GM18870 (cell line): ENCODE results near the gene ANO3.

ENCODE experiments used
- ATAC-seq: cut with Tn5 transposase; IDR thresholded peaks from one replicate; pipeline ENCODE4 v1.9.1; 2021; ENCODE audit warnings: moderate library complexity; ENCODE audit not compliant: unreplicated experiment

Gene ANO3

GRCh38 chr11:26483108-26483507, 151.2 kb downstream of the ANO3 start:
- no peak for ATAC-seq

DNA sequence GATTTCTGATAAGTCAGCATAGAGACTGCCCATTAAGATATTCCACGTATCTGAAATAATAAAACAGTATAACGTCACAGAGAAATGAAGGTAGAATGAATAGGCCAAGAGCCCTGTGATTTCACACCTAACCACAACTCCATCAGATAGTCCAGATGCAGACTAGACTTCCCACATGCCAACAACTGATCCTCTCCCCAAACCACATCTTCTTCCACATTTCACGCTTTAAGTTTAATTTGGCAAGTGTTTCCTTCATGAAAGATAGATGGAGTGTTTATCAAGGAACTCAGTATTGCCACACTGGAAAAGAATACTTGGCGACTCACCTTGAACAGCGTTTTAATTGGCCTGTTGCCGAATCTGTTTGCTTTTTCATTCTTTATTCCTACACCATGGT, 158.6 kb downstream of the ANO3 start:
- ATAC-seq = no peak

GRCh38 chr11:26493616-26494015, 161.7 kb downstream of the ANO3 start:
- no peak for ATAC-seq

GRCh38 chr11:26507229-26507628, 175.3 kb downstream of the ANO3 start:
- no peak for ATAC-seq

GRCh38 chr11:26510164-26510563, 178.2 kb downstream of the ANO3 start:
- no peak for ATAC-seq

GRCh38 chr11:26510756-26511155, 178.8 kb downstream of the ANO3 start:
- no peak for ATAC-seq

GRCh38 chr11:26512196-26512595, 180.3 kb downstream of the ANO3 start:
- ATAC-seq = no peak

DNA sequence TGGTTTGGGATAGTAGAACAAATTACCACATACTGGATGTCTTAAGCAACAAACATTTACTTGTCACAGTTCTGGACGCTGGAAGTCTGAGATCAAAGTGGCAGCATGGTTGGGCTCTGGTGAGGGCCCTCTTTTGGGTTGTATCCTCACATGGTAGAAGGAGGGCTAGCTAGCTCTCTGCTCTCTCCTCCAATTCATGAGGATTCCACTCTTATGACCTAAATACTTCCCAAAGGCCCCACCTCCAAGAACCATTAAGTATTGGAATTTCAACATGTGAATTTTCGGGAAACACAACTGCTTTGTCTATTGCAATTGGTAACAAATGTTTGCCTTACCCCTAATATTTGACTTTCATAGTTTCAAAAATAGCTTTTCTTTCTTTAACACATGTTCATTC, 187.5 kb downstream of the ANO3 start:
- no peak for ATAC-seq

DNA sequence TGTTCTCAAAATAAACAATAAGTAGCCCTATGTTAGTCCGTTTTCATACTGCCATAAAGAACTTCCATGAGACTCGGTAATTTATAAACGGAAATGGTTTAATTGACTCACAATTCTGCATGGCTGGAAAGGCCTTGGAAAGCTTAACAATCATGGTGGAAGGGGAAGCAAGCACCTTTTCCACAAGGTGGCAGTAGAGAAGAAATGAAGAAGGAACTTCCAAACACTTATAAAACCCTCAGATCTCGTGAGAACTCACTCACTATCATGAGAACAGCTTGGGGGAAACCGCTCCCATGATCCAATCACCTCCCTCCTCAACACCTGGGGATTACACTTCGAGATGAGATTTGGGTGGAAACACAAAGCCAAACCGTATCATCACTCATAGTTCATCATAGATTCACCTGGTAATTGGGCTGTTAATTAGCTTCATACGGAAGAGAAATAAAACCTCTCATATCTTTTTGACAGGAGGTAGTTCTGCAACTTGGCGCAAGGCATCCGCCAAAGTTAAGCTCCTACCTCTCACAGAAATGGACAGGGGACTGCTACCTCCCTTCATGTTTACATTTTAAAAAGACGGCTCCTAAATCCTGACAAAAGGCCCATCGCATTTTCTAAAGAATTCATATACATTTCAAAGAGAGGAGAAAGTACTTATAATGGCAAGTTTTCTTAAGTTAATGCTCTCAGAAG, 191.1 kb downstream of the ANO3 start:
- ATAC-seq = no peak

DNA sequence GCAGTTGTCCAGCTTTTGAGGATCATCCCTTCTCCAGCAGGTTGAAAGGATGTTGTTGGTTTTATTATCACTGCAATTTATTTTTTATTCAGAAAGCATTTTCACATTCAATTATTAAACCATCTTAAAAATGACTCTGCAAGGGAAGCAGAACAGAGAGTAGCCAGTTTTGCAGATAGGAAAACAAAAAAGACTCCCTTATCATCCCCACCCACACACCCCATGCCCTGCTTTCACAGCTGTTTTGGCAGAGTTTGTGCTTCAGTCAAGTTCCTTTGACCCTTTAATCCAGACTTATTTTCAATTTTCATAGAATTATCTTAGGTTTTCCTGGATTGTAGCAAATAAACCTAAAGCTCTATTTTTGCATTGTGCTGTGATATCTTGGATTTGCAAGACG, 195.8 kb downstream of the ANO3 start:
- ATAC-seq = no peak

DNA sequence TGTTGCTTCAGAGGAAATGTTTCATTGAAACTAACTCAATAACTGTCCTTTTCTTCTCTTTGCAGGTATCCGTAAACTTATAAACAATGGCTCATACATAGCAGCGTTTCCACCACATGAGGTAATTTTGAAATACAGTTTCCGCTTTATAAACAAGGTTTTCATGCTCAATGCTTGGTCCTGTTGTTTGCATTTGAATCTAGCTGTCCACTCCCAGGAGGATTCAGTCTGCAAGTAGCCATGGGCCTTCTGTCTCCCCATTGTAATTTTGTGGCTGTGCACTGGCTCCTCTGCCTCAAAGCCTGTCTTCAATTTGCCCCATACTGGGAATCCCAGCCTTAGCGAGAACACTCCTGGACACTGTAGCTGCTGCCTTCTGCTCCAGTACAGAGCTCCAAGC, 205.4 kb downstream of the ANO3 start:
- ATAC-seq = no peak

GRCh38 chr11:26539517-26539916, 207.6 kb downstream of the ANO3 start:
- no peak for ATAC-seq

DNA sequence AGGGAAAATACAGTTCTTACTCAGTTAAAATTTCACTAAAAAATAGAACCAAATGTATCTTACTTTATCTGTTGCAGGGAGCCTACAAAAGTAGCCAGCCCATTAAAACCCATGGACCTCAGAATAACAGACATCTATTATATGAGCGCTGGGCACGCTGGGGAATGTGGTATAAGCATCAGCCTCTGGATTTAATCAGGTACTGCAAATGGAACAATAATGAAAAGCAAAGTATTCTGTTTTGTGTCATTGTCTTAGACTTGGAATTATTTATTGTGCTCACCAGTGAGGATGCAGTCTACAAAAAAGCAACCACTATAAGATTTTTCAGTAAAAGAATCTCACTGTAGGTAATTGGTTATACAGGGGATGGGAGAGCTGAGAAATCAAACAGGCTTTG, 209.9 kb downstream of the ANO3 start:
- ATAC-seq = no peak

- no peak for ATAC-seq
These were observed 217.2 kb downstream of the ANO3 start for GRCh38 chr11:26549176-26549575.

GRCh38 chr11:26550022-26550421, 218.1 kb downstream of the ANO3 start:
- ATAC-seq = no peak

- no peak for ATAC-seq
These were observed 219.4 kb downstream of the ANO3 start for GRCh38 chr11:26551186-26551801.

DNA sequence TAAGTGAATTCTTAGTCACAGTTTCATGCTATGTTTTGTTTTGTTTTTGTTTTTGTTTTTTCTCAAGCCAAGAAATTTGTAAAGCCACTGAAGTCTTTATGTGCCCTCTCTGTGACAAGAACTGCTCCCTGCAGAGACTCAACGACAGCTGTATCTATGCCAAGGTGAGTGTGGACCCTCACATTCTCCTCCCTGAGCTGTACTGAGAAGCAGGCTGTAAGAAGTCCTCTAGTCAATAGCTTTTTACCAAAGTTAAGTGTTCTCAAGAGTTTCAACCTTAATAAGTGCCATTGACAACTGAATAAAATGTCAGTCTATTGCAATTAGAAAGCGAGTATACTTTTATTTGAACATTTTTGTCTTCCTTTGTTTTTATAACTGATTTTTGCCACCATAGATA, 221.3 kb downstream of the ANO3 start:
- ATAC-seq = no peak

DNA sequence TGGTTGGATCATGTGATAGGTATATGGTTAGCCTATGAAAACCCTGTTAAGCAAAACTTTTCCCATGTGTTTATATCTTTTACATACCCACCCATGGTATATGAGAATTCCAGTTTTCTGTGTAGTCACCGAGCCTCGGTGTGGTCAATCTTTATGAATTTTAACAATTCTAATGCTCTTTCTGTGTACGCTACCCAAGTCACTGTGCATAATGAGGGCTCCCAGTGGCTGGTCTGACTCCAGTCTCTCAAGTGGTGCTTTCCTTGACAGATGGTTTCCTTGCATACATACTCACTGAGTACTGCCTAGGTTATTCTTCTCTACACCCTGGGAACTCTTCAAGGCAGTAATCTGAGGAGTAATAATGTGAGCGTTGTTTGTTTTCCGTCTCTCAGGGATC, 222.5 kb downstream of the ANO3 start:
- no peak for ATAC-seq

GRCh38 chr11:26556582-26556981, 224.7 kb downstream of the ANO3 start:
- no peak for ATAC-seq

DNA sequence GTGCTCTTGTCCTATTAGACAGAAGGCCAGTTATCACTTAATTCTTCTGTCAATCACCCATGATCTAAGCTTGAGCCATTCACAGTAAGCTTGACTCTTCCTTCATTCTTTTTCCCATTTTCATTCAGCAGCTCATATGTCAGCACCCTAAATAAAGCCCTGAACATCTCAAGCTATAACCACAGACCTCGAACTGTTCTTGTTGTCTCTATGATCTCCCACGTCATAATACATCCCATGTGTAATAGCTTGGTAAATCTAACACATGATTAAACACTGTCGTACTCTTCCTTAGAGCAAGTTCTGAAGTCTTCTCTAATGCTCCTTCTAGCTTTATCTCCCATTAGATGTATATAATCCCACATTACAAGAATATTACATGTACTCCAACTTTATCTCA, 225.7 kb downstream of the ANO3 start:
- ATAC-seq = no peak

DNA sequence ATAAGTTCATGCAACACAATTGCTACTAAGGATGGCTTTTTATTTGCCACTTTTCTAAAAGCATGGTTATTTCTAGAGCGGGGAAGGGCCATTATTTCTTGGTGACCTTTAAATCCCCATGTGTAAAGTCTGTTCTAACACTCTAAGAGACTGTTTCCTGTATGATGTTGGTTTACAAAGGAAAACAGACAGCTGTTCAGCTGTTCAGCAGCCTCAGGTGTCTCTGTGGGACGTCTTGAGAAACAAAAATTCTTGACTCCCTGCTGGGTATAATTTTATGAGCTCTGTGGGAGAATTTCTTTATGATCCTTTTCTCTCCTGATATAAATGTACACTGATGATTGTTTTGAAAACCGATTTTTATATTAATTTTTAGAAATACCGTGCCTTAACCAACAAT, 226.3 kb downstream of the ANO3 start:
- no peak for ATAC-seq

DNA sequence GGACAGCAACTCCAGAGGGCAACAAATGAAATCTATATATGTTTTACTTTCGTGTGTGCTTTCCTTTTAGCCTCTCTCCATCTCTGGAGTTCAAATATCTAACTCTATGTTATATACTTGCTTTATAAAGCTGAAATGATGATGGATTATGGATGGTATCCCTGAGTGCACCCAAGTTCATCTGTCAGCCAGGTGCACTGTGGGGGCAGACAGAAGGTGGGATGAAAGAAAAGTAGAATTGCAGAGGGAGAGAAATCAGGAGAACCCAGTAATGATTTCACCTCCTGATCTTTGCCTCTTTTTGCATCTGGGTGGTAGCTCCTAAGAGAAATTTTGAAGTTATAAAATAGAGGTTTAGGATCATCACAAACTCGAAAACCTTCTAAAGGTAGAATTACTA, 237.7 kb downstream of the ANO3 start:
- no peak for ATAC-seq
